HL-60 (cell line): Measurements from ENCODE around the gene BCL2L1.

Source experiments
- DNase-seq, 2 experiments: peaks; one replicate each; pipeline ENCODE4 v3.0.0-alpha.2; 2010 to 2020; ENCODE audit warnings: low read depth in 1 of 2, low spot score in 1 of 2
- H3K27ac ChIP-seq: fragments of 250-450 bp; sonication (Bioruptor Pico); replicated peaks from 2 replicates; pipeline ENCODE4 v1.5.1; 2020; ENCODE audit warnings: mild to moderate bottlenecking, moderate library complexity
- H3K27me3 ChIP-seq: fragments of 250-450 bp; sonication (Bioruptor Pico); 2 replicates; pipeline ENCODE4 v1.5.1; 2021; ENCODE audit warnings: mild to moderate bottlenecking, moderate library complexity; ENCODE audit not compliant: insufficient read depth, poor library complexity, severe bottlenecking
- H3K4me3 ChIP-seq: replicated peaks from 2 replicates; pipeline ENCODE4 v1.5.1; 2011; ENCODE audit warnings: mild to moderate bottlenecking, control low read depth, low read length; ENCODE audit not compliant: insufficient read depth
- CTCF ChIP-seq: IDR thresholded peaks from one replicate; pipeline ENCODE4 v1.5.1; 2011; ENCODE audit warnings: low read length, control low read depth, inconsistent platforms; ENCODE audit not compliant: insufficient read depth
- GABPA ChIP-seq: IDR thresholded peaks from 2 replicates; pipeline ENCODE4 v1.6.1; 2012; ENCODE audit warnings: low read depth
- POLR2AphosphoS5 ChIP-seq: IDR thresholded peaks from 2 replicates; pipeline ENCODE4 v1.6.1; 2012; ENCODE audit warnings: low read depth
- REST ChIP-seq: IDR thresholded peaks from 2 replicates; pipeline ENCODE4 v1.6.1; 2012; ENCODE audit warnings: low read depth; ENCODE audit not compliant: insufficient replicate concordance
- SPI1 ChIP-seq: IDR thresholded peaks from 2 replicates; pipeline ENCODE4 v1.6.1; 2012; ENCODE audit warnings: low read depth, mild to moderate bottlenecking, borderline replicate concordance

BCL2L1 gene

GRCh38 chr20:31764641-31765305 lies 42.1 kb upstream of the BCL2L1 start:
- Histone ChIP-seq H3K27ac (no peak overlapping the region), H3K4me3 (no peak overlapping the region)
- TF ChIP-seq CTCF: no peak
- no peak for TF ChIP-seq GABPA
- no peak for TF ChIP-seq REST
- no peak for TF ChIP-seq POLR2AphosphoS5
- no peak for TF ChIP-seq SPI1

GRCh38 chr20:31760519-31761240 lies 38.0 kb upstream of the BCL2L1 start:
- Histone ChIP-seq H3K27ac (no peak overlapping the region), H3K4me3 (no peak overlapping the region), H3K27me3 (no peaks in the 10 kb centered on the region)
- TF ChIP-seq CTCF: no peak
- no peak for TF ChIP-seq REST
- TF ChIP-seq POLR2AphosphoS5: no peak
- no peak for TF ChIP-seq GABPA
- no peak for TF ChIP-seq SPI1
- no peak for DNase-seq

More at GRCh38 chr20:31764641-31765305, 42.1 kb upstream of the BCL2L1 start:
- DNase-seq: no peak
- H3K27me3 ChIP-seq: no peaks in the 10 kb centered on the region

- H3K27ac ChIP-seq: no peak overlapping the region
- H3K4me3 ChIP-seq: no peak overlapping the region
- DNase-seq: no peak
- no peaks in the 10 kb centered on the region for H3K27me3 ChIP-seq
- TF ChIP-seq REST (no peak), POLR2AphosphoS5 (no peak), GABPA (no peak), CTCF (no peak), SPI1 (no peak)
Measured at GRCh38 chr20:31759836-31760518, 37.3 kb upstream of the BCL2L1 start.
